GM19351 (cell line): ENCODE data around the gene INPP5D.

Experiments
- ATAC-seq: cut with Tn5 transposase; IDR thresholded peaks from one replicate; pipeline ENCODE4 v1.9.1; 2021; ENCODE audit warnings: mild to moderate bottlenecking, moderate library complexity; ENCODE audit not compliant: unreplicated experiment

The INPP5D gene

GRCh38 chr2:233031556-233032500, 28.3 kb upstream of the INPP5D start:
- no peak for ATAC-seq

- no peak for ATAC-seq
Observed at GRCh38 chr2:233032551-233033320, 27.4 kb upstream of the INPP5D start, which contains the start of gene NEU2. Gene NEU2, plus strand, starts transcription at chr2:233032672. Its CDS starts 0 bp downstream, at chr2:233032672.

GRCh38 chr2:233033672-233034071, 26.5 kb upstream of the INPP5D start:
- ATAC-seq, result no peak

GRCh38 chr2:233034091-233034882, 25.9 kb upstream of the INPP5D start:
- ATAC-seq, result no peak

- ATAC-seq, result no peak
Observed at GRCh38 chr2:233035426-233036161, 24.5 kb upstream of the INPP5D start.

GRCh38 chr2:233036162-233036838, 23.8 kb upstream of the INPP5D start:
- no peak for ATAC-seq

GRCh38 chr2:233037078-233037477, 23.1 kb upstream of the INPP5D start:
- no peak for ATAC-seq

- ATAC-seq, result no peak
Observed at GRCh38 chr2:233039212-233039845, 20.8 kb upstream of the INPP5D start.

GRCh38 chr2:233039846-233040530, 20.2 kb upstream of the INPP5D start:
- no peak for ATAC-seq

GRCh38 chr2:233040571-233040970, 19.6 kb upstream of the INPP5D start:
- no peak for ATAC-seq

GRCh38 chr2:233041722-233042323, 18.3 kb upstream of the INPP5D start:
- no peak for ATAC-seq

GRCh38 chr2:233042549-233042948, 17.6 kb upstream of the INPP5D start:
- no peak for ATAC-seq

GRCh38 chr2:233044974-233045605, 15.1 kb upstream of the INPP5D start:
- ATAC-seq, result no peak

- ATAC-seq, result no peak
Observed at GRCh38 chr2:233047206-233047605, 12.9 kb upstream of the INPP5D start.

- no peak for ATAC-seq
Observed at GRCh38 chr2:233047667-233048066, 12.5 kb upstream of the INPP5D start.

GRCh38 chr2:233048569-233049193, 11.5 kb upstream of the INPP5D start:
- ATAC-seq, result no peak

GRCh38 chr2:233049194-233049761, 10.9 kb upstream of the INPP5D start:
- no peak for ATAC-seq
